ENCODE measurements around the gene NTM.

NTM gene

DNA sequence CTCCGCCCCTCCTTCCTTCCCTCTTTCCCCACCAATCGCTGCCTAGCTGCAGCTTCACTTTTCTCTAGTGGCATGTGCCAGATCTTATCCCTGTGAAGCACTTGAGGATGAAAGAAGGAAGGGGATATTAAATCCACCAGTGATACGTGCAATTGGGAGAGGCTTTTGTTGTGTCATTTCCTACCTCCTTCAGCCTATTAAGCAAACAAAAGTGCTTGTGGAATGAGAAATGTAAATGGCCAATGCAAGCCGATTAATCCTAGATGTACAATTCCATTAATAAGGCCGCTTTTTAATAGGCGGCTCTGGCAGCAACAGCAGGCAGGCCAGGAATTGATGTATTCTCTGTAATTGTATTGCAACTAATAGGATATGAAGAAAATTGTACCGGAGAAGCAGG is 23.3 kb downstream of the NTM start:
- Histone ChIP-seq H3K36me3 (ENCODE audit: control insufficient read depth, low read length) (no peaks in the 10 kb centered on the region), H3K4me2 (ENCODE audit: low read length) (no peak overlapping the region), H3K79me2 (ENCODE audit: control insufficient read depth, low read length) (no peaks in the 10 kb centered on the region), H3K4me3 (ENCODE audit: low read length) (no peak overlapping the region), H3K27ac (ENCODE audit: low read depth, low read length) (no peak overlapping the region), H3F3A (ENCODE audit: control insufficient read depth, insufficient read depth) (no peaks in the 10 kb centered on the region), H4K20me1 (ENCODE audit: control insufficient read depth, insufficient read depth, low read depth, low read length) (no peaks in the 10 kb centered on the region), H3K9me3 (ENCODE audit: control insufficient read depth, insufficient read depth, low read length) (no peaks in the 10 kb centered on the region), H3K27me3 (ENCODE audit: control insufficient read depth, low read length) (no peaks in the 10 kb centered on the region), H3K9me2 (replicated peaks; ENCODE audit: control insufficient read depth, low read length) (no peaks in the 10 kb centered on the region), H3K4me1 (ENCODE audit: control insufficient read depth, low read length) (no peaks in the 10 kb centered on the region)
- TF ChIP-seq, protein P1, sequence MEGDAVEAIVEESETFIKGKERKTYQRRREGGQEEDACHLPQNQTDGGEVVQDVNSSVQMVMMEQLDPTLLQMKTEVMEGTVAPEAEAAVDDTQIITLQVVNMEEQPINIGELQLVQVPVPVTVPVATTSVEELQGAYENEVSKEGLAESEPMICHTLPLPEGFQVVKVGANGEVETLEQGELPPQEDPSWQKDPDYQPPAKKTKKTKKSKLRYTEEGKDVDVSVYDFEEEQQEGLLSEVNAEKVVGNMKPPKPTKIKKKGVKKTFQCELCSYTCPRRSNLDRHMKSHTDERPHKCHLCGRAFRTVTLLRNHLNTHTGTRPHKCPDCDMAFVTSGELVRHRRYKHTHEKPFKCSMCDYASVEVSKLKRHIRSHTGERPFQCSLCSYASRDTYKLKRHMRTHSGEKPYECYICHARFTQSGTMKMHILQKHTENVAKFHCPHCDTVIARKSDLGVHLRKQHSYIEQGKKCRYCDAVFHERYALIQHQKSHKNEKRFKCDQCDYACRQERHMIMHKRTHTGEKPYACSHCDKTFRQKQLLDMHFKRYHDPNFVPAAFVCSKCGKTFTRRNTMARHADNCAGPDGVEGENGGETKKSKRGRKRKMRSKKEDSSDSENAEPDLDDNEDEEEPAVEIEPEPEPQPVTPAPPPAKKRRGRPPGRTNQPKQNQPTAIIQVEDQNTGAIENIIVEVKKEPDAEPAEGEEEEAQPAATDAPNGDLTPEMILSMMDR (IDR thresholded peaks at IDR 0.05; ENCODE audit: low read depth, low read length, poor library complexity, severe bottlenecking), result no peak
- TF ChIP-seq EZH2phosphoT487 (IDR thresholded peaks at IDR 0.05; ENCODE audit: borderline replicate concordance, low read length), result no peak

DNA sequence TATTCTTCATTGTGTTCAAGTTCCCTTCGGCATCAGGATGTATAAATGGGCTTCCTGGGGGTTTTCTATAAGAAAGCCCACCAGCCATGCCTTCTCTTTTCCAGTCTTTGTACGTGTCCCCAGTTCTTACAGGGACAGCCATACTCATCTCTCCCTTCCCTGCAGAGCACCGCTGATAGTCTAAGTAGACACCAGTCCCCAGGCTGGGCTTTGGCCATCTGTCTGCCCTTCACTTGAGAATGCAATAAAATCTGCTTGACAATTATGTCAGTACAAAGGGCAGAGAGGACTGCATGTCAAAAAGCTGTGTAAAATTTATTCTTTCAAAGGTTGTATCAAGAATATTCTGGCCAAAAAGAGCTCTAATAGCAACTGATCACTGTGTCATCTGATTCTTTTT is 27.3 kb downstream of the NTM start:
- TF ChIP-seq EZH2phosphoT487 (IDR thresholded peaks at IDR 0.05; ENCODE audit: borderline replicate concordance, low read length), result no peak
- TF ChIP-seq, protein P1 (IDR thresholded peaks at IDR 0.05; ENCODE audit: low read depth, low read length, poor library complexity, severe bottlenecking), result no peak
- H3K27ac ChIP-seq (ENCODE audit: low read depth, low read length), result no peak overlapping the region
- H3K27me3 ChIP-seq (ENCODE audit: control insufficient read depth, low read length), result no peaks in the 10 kb centered on the region
- H3K79me2 ChIP-seq (ENCODE audit: control insufficient read depth, low read length), result no peaks in the 10 kb centered on the region
- H3K4me1 ChIP-seq (ENCODE audit: control insufficient read depth, low read length), result no peaks in the 10 kb centered on the region
- H4K20me1 ChIP-seq (ENCODE audit: control insufficient read depth, insufficient read depth, low read depth, low read length), result no peaks in the 10 kb centered on the region
- no peak overlapping the region for H3K4me2 ChIP-seq (ENCODE audit: low read length)
- no peaks in the 10 kb centered on the region for H3K9me2 ChIP-seq (replicated peaks; ENCODE audit: control insufficient read depth, low read length)
- H3K4me3 ChIP-seq (ENCODE audit: low read length), result no peak overlapping the region
- no peaks in the 10 kb centered on the region for H3K36me3 ChIP-seq (ENCODE audit: control insufficient read depth, low read length)
- no peaks in the 10 kb centered on the region for H3K9me3 ChIP-seq (ENCODE audit: control insufficient read depth, insufficient read depth, low read length)
- no peaks in the 10 kb centered on the region for H3F3A ChIP-seq (ENCODE audit: control insufficient read depth, insufficient read depth)

DNA sequence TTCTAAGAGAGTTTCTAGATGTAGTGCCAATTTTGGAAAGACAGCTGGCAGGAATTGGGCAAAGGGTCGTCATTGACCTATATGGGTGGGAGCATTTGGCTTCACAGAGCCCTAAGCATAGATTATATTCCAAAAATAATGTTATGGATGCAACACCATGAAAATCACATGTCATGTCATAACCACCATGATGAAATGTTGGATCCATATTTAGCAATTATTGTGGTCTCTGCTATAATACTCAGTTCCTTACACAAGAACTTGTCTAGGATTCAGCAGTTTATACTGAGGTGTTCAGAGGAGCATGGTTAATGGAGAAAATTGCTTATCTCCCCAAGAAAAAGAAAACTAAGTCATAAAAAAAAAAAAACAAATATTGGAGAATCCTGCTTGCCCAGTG is 31.6 kb downstream of the NTM start:
- H3K27ac ChIP-seq (ENCODE audit: low read depth, low read length), result no peak overlapping the region
- H3F3A ChIP-seq (ENCODE audit: control insufficient read depth, insufficient read depth), result no peaks in the 10 kb centered on the region
- no peak overlapping the region for H3K4me3 ChIP-seq (ENCODE audit: low read length)
- no peaks in the 10 kb centered on the region for H3K9me3 ChIP-seq (ENCODE audit: control insufficient read depth, insufficient read depth, low read length)
- H3K9me2 ChIP-seq (replicated peaks; ENCODE audit: control insufficient read depth, low read length), result no peaks in the 10 kb centered on the region
- H3K79me2 ChIP-seq (ENCODE audit: control insufficient read depth, low read length), result no peaks in the 10 kb centered on the region
- no peaks in the 10 kb centered on the region for H3K36me3 ChIP-seq (ENCODE audit: control insufficient read depth, low read length)
- H3K4me2 ChIP-seq (ENCODE audit: low read length), result no peak overlapping the region
- H4K20me1 ChIP-seq (ENCODE audit: control insufficient read depth, insufficient read depth, low read depth, low read length), result no peaks in the 10 kb centered on the region
- TF ChIP-seq, protein P1 (IDR thresholded peaks at IDR 0.05; ENCODE audit: low read depth, low read length, poor library complexity, severe bottlenecking), result no peak
- TF ChIP-seq EZH2phosphoT487 (IDR thresholded peaks at IDR 0.05; ENCODE audit: borderline replicate concordance, low read length), result no peak
- no peaks in the 10 kb centered on the region for H3K27me3 ChIP-seq (ENCODE audit: control insufficient read depth, low read length)
- no peaks in the 10 kb centered on the region for H3K4me1 ChIP-seq (ENCODE audit: control insufficient read depth, low read length)

DNA sequence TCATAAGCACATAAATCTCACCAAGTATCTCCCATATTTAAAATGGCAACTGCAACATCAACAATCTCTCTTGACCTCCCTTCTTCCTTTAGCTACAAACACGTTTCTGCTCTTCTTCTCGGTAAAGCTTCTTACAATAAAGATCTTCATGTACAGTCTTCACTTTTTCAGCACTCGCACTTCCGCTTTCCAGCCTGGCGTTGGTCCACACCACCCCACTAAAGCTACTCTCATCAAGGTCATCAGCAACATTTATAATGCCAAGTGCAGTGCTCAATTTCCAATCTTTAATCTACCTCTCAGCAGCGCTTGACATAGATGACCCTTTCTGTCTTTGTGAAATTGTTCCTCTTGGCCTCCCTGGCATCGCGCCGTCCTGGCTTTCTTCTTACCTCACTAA is 33.6 kb downstream of the NTM start:
- H3K27me3 ChIP-seq (ENCODE audit: control insufficient read depth, low read length), result no peaks in the 10 kb centered on the region
- H3K79me2 ChIP-seq (ENCODE audit: control insufficient read depth, low read length), result no peaks in the 10 kb centered on the region
- H3K4me3 ChIP-seq (ENCODE audit: low read length), result no peak overlapping the region
- H3K9me3 ChIP-seq (ENCODE audit: control insufficient read depth, insufficient read depth, low read length), result no peaks in the 10 kb centered on the region
- no peaks in the 10 kb centered on the region for H3K9me2 ChIP-seq (replicated peaks; ENCODE audit: control insufficient read depth, low read length)
- no peak for TF ChIP-seq EZH2phosphoT487 (IDR thresholded peaks at IDR 0.05; ENCODE audit: borderline replicate concordance, low read length)
- TF ChIP-seq, protein P1 (IDR thresholded peaks at IDR 0.05; ENCODE audit: low read depth, low read length, poor library complexity, severe bottlenecking), result no peak
- H3K36me3 ChIP-seq (ENCODE audit: control insufficient read depth, low read length), result no peaks in the 10 kb centered on the region
- H3K27ac ChIP-seq (ENCODE audit: low read depth, low read length), result no peak overlapping the region
- H4K20me1 ChIP-seq (ENCODE audit: control insufficient read depth, insufficient read depth, low read depth, low read length), result no peaks in the 10 kb centered on the region
- no peaks in the 10 kb centered on the region for H3F3A ChIP-seq (ENCODE audit: control insufficient read depth, insufficient read depth)
- H3K4me2 ChIP-seq (ENCODE audit: low read length), result no peak overlapping the region
- no peaks in the 10 kb centered on the region for H3K4me1 ChIP-seq (ENCODE audit: control insufficient read depth, low read length)
